Pancreas (tissue), 10 donors: ENCODE results near the gene SLC20A1. TPM values are rescaled to one million over a fixed set of nuclear protein-coding genes. Genes with fewer than 3 reads are reported as not detected.

Source experiments
- ATAC-seq, 4 donors: fragments of 200-7000 bp; cut with Tn5 transposase; one replicate each; pipeline versions ENCODE4 v1.8.0 to v1.9.1; 2020; ENCODE audit warnings: mild to moderate bottlenecking in 4 of 4, moderate library complexity in 4 of 4
- DNase-seq, 6 donors: peaks; one replicate each; pipeline ENCODE4 v3.0.0-alpha.2; 2020
- FAIRE-seq: peaks from 2 replicates; lab custom pipeline; 2012; peaks lifted over from hg19 to GRCh38; lab: Jason Lieb, UNC
- H3K27ac ChIP-seq, 4 donors: fragments of 200-600 bp; sonication (generic); 1 replicate in 3 of 4; 2 replicates in 1 of 4; pipeline versions ENCODE4 v1.5.0 to v1.8.0; 2020
- H3K27me3 ChIP-seq, 4 donors: fragments of 200-600 bp; one replicate each; pipeline ENCODE4 v1.8.0; 2021
- H3K36me3 ChIP-seq, 3 donors: fragments of 200-600 bp; sonication (generic) in 1 of 3; one replicate each; pipeline versions ENCODE4 v1.5.0 to v1.8.0; 2020 to 2021
- H3K4me1 ChIP-seq, 3 donors: fragments of 200-600 bp; one replicate each; pipeline ENCODE4 v1.8.0; 2021
- H3K4me3 ChIP-seq, 4 donors: fragments of 200-600 bp; sonication (generic) in 2 of 4; one replicate each; pipeline versions ENCODE4 v1.5.0 to v1.8.0; 2020 to 2021
- H3K9me3 ChIP-seq, 4 donors: fragments of 200-600 bp; one replicate each; pipeline ENCODE4 v1.8.0; 2021
- WGBS, 2 donors: extraction: QIAGEN DNeasy Blood & Tissue Kit; methylation state at CpG; one replicate each; pipeline ENCODE4 v1.1.7; 2013; 5-methylcytosine and 5-hydroxymethylcytosine counted together
- intact Hi-C, 3 donors: fragments of 100-400 bp; cut with DNase I; formaldehyde crosslinking; loops; one replicate each; pipeline versions ENCODE4 v1.11.1 to v1.14.2; 2022
- polyA plus RNA-seq, 2 donors: library from polyadenylated mRNA; stranded (reverse); fragments of 200-250 nt; gene quantifications; one replicate each; pipeline ENCODE4 v1.2.3, GENCODE V29; 2013
- total RNA-seq, 6 donors: library from RNA; stranded (reverse); fragmentation: NEBNext Ultra II Directional in 4 of 6; extraction: Animal tissue kit (Norgen Biotek cat#: 25700) in 4 of 6; gene quantifications; one replicate each; pipeline versions ENCODE4 v1.2.1 to v1.2.4, GENCODE V29; 2021 to 2023
- TF ChIP-seq, protein P1 (sequence below), 4 donors: fragments of 200-600 bp; sonication (generic) in 3 of 4; IDR thresholded peaks; one replicate each; pipeline versions ENCODE4 v1.5.0 to v1.8.0; 2021; ENCODE audit warnings: antibody characterized with exemption in 4 of 4
- donor health status: healthy with polysubstance abuse.
- donor health status: DM: no; HTN: no; CAD: no; lungs with moderate emphysema.
- donor health status: DM: no; HTN: no; CAD: no.
- donor health status: control.
- donor health status: control.
- donor health status: Bipolar disorder and iron deficiency.
- donor health status: DM: yes; HTN: yes; CAD: no.
- donor health status: DM: no; HTN: no; CAD: no.
- donor health status: DM: no; HTN: no; CAD: no.
- donor health status: DM: yes; HTN: yes; CAD: no.

SLC20A1 gene
- total and polyA plus RNA-seq, 8 donors = 10.6 to 25.9 (median 17.2) TPM

DNA sequence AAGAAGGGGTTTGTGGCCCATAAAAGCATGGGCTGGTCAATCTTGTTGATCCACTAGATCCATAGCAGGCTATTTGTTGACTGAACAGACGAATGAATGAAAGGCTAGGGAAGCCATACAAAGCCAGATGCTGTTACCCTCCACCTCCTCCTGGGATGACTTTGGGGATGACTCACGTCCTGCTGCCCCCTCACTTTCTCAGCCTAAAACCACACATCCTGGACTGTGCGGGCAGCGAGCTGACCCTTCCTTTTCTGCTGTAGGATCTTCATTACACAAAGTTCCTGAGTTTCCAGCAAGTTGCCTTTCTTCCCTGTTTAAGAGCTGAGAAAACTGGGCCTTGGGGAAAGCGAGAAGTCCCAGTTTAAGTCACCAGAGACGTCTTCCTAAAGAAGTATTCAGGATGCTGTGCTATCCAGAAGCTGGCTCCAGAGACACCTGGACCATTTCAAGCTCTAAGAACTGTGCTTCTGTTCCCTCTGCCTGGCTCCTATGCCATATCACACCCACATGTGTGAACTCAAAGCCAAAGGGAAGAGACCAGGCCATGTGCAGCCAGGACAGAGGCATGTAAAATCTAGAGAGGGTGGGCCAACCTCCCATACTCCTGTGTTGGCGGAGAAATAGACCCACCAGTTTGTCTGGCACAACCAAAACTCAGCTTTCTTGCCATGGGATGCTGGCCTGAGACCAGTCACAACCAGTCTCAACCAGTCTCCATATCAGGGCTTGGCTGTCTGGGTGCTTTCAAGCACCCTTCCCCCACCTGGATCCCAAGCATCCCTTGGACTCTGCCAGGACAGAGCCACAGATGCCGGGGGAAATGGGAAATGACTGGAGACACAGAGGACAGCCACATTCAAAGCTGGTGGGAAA, 4.7 kb upstream of the SLC20A1 start:
- peaks cover 0 to 11% (median 8%) of the 10 kb centered on the region in 3 donors for H3K4me1 ChIP-seq
- DNase-seq = no peak
- H3K9me3 ChIP-seq = no peaks in the 10 kb centered on the region
- ATAC-seq = no peak
- WGBS, 2 donors = 80 to 83% methylated on average over 8 of the region's 8 CpGs
- H3K27me3 ChIP-seq = no peaks in the 10 kb centered on the region
- no peak for FAIRE-seq
- intact Hi-C loops = no loop called here
- TF ChIP-seq, protein P1, sequence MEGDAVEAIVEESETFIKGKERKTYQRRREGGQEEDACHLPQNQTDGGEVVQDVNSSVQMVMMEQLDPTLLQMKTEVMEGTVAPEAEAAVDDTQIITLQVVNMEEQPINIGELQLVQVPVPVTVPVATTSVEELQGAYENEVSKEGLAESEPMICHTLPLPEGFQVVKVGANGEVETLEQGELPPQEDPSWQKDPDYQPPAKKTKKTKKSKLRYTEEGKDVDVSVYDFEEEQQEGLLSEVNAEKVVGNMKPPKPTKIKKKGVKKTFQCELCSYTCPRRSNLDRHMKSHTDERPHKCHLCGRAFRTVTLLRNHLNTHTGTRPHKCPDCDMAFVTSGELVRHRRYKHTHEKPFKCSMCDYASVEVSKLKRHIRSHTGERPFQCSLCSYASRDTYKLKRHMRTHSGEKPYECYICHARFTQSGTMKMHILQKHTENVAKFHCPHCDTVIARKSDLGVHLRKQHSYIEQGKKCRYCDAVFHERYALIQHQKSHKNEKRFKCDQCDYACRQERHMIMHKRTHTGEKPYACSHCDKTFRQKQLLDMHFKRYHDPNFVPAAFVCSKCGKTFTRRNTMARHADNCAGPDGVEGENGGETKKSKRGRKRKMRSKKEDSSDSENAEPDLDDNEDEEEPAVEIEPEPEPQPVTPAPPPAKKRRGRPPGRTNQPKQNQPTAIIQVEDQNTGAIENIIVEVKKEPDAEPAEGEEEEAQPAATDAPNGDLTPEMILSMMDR (IDR thresholded peaks at IDR 0.05) = no peak
- H3K4me3 ChIP-seq = no peak overlapping the region
- no peak overlapping the region for H3K27ac ChIP-seq
- H3K36me3 ChIP-seq = no peaks in the 10 kb centered on the region

DNA sequence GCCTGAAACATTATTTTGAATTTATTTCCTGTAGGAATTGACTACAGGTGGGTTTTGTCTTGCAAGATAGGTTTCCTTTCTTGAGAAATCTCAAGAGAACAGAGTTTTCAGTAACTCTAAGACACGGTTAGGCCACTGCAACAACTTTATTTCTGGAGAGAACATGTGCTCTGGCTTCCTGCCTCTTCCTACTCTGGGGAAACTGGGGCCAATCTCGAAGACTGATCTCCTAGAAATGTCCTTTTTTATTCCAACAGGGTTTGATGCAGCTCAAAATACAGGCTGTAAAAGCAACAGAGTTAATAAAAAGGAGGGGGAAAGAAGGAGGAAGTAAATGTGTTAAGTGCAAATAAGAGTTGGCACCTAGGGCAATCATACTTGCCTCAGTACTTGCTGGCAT, 4.0 kb upstream of the SLC20A1 start:
- Histone ChIP-seq H3K27ac (no peak overlapping the region), H3K36me3 (no peaks in the 10 kb centered on the region), H3K4me3 (no peak overlapping the region), H3K4me1 (peaks cover 0 to 12% (median 8%) of the 10 kb centered on the region in 3 donors), H3K27me3 (no peaks in the 10 kb centered on the region), H3K9me3 (no peaks in the 10 kb centered on the region)
- DNase-seq (no peak), ATAC-seq (no peak), FAIRE-seq (no peak)
- 32 to 51% methylated on average over 2 of the region's 2 CpGs for WGBS, 2 donors
- intact Hi-C loops = no loop called here
- TF ChIP-seq, protein P1 (IDR thresholded peaks at IDR 0.05) = no peak

DNA sequence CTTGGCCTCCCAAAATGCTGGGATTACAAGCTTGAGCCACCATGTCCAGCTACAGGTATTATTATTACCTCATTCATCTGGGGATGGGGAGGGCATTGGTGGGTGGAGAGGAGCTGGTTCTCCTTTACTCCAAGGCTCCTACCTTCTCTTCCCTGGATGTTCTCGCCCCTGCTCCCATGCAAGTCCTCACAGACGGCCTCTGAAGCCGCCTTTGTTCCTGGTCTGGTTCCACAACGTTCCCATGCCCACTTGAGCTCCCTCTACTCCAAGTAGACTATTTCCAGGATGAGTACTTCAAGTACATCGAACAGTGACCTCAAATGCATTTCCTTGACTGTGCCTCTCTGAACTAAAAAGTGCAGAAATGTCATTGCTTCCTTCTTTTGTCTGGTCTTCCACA, 3.2 kb upstream of the SLC20A1 start:
- no peaks in the 10 kb centered on the region for H3K9me3 ChIP-seq
- 87 to 89% methylated on average over 5 of the region's 5 CpGs for WGBS, 2 donors
- FAIRE-seq (no peak), ATAC-seq (no peak), DNase-seq (no peak)
- intact Hi-C loops = no loop called here
- TF ChIP-seq, protein P1 (IDR thresholded peaks at IDR 0.05) = no peak
- H3K36me3 ChIP-seq = no peaks in the 10 kb centered on the region
- peaks cover 3 to 19% (median 8%) of the 10 kb centered on the region in 3 donors for H3K4me1 ChIP-seq
- no peak overlapping the region for H3K27ac ChIP-seq
- H3K4me3 ChIP-seq = no peak overlapping the region
- no peaks in the 10 kb centered on the region for H3K27me3 ChIP-seq

DNA sequence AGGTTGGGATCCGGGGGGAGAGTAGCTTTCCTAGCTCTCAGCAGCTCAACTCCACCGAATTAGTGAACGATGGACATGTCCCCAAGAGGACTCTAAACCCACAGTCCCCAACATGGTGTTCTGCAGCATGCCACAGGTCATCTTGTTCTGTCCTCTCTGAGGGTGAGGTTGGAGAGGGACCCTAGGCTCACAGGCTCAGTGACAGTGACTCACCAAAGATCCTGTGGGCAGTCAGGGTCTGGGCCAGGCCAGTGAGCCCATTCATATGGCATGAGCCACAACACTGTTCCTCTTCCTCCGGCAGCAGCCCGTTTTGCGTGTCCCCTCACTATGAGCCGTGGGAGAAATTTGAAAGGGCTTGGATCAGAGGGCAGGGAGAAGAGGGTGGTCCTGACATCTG, 2.8 kb upstream of the SLC20A1 start:
- no peaks in the 10 kb centered on the region for H3K36me3 ChIP-seq
- no peak for DNase-seq
- ATAC-seq = no peak
- WGBS, 2 donors = 94 to 97% methylated on average over 7 of the region's 7 CpGs
- no peaks in the 10 kb centered on the region for H3K27me3 ChIP-seq
- H3K27ac ChIP-seq = no peak overlapping the region
- TF ChIP-seq, protein P1 (IDR thresholded peaks at IDR 0.05) = no peak
- H3K9me3 ChIP-seq = no peaks in the 10 kb centered on the region
- H3K4me1 ChIP-seq = peaks cover 3 to 23% (median 12%) of the 10 kb centered on the region in 3 donors
- FAIRE-seq = no peak
- H3K4me3 ChIP-seq = no peak overlapping the region
- intact Hi-C loops = no loop called here

DNA sequence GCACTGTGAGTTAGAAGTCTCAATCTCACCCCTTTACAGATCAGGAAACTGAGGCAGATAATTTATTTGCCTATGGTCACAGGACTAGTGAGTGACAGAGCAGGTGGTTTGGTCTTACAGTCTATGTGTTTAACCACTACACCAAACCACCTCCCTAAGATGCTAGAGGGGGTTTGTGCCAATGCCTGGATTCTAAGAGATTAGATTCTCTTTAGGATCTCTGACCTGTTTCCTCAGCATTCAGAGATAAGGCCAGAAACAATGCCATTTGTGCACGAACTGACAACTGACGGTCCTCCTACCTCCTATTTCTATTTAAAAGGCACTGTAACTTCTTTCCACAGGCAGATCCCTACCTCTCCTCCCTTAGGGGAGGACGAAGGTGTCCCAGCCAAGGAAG, 2.3 kb upstream of the SLC20A1 start:
- Histone ChIP-seq H3K9me3 (no peaks in the 10 kb centered on the region), H3K36me3 (no peaks in the 10 kb centered on the region), H3K4me3 (no peak overlapping the region), H3K27me3 (no peaks in the 10 kb centered on the region), H3K4me1 (peaks cover 8 to 24% (median 17%) of the 10 kb centered on the region in 3 donors), H3K27ac (peak overlapping the region in 1 of 4 donors; percentile 96)
- FAIRE-seq (no peak), ATAC-seq (no peak), DNase-seq (no peak)
- WGBS, 2 donors = 77 to 84% methylated on average over 3 of the region's 3 CpGs
- intact Hi-C loops = no loop called here
- TF ChIP-seq, protein P1 (IDR thresholded peaks at IDR 0.05) = no peak
